ENCODE data around the gene CEP192.
"Not testable (repeated sequence)": the region's sequence is repeated elsewhere in the genome, so short reads cannot be mapped to it uniquely, and the experiment has no call there.

The CEP192 gene, protein sequence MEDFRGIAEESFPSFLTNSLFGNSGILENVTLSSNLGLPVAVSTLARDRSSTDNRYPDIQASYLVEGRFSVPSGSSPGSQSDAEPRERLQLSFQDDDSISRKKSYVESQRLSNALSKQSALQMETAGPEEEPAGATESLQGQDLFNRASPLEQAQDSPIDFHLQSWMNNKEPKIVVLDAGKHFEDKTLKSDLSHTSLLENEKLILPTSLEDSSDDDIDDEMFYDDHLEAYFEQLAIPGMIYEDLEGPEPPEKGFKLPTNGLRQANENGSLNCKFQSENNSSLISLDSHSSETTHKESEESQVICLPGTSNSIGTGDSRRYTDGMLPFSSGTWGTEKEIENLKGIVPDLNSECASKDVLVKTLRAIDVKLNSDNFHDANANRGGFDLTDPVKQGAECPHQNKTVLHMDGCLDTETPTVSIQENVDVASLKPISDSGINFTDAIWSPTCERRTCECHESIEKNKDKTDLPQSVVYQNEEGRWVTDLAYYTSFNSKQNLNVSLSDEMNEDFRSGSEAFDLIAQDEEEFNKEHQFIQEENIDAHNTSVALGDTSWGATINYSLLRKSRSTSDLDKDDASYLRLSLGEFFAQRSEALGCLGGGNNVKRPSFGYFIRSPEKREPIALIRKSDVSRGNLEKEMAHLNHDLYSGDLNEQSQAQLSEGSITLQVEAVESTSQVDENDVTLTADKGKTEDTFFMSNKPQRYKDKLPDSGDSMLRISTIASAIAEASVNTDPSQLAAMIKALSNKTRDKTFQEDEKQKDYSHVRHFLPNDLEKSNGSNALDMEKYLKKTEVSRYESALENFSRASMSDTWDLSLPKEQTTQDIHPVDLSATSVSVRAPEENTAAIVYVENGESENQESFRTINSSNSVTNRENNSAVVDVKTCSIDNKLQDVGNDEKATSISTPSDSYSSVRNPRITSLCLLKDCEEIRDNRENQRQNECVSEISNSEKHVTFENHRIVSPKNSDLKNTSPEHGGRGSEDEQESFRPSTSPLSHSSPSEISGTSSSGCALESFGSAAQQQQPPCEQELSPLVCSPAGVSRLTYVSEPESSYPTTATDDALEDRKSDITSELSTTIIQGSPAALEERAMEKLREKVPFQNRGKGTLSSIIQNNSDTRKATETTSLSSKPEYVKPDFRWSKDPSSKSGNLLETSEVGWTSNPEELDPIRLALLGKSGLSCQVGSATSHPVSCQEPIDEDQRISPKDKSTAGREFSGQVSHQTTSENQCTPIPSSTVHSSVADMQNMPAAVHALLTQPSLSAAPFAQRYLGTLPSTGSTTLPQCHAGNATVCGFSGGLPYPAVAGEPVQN (N-terminal part only)

DNA sequence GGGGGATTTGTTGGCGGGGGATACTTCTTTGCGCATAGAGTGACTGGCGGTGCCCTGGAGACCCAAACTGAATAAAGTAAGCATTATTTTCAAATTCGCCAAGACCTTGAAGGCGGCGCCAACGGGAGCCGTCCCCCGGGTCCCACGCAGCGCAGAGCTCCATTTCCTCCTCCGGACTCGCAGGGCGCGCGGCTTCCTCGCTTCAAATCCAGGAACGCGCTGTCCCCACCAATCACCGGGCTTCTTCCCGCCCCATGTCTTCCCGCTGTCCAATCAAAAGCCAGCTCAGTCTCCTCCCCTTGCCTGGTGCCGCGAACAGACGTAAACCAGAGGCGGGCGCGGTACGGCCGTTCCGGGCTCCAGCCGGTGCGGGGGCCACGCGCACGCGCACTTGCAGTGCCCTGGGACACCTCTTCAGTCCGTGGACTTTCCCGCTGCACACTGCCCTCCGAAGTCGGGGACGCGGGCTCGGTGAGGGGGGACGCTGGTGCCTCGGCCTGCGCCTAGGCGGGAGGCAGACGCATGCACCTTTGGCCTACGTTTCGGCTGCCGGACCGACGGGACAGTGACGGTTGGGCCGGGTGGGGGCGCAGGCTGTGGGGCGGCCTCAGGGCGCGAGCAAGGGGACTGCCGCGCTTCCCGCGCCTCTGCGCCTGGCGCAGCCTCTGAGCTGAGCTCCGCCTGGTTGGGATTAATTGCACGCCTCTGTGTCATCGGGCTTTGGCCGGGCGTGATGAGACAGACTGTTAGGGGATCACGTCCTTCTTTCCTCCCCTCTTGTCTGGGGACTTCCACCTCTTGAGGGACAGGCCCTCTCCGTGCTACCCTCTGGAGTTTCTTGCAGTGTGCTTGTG, at the start of gene CEP192:
CEP192 (plus strand) TSS at position 396 of the 854 bp plus-strand sequence. CDS start 8,063 bp downstream, outside the sequence.
- DNase-seq, result peak; percentile 99

DNA sequence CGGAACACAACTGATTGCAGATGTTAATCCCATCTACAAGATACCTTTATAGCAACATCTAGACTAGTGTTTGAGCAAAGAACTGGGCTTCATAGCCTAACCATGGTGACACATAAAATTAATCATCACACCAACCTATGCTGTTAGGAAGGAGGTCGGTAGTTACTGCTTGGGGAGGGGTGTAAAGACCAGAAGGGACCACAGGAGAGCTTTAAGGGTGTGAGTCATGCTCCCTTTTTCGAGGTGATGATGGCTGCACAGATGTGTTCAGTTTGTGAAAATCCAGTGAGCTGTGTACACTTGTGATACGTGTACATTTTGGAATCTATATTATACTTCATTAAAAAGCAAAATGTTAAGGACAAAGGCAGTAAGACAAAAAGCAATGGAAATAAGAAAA, 47.9 kb upstream of the CEP192 start:
- DNase-seq, result peak; percentile 80

- DNase-seq, result no peak
Observed at GRCh38 chr18:12944709-12945108, 46.5 kb upstream of the CEP192 start.

GRCh38 chr18:12946549-12947284, 44.4 kb upstream of the CEP192 start:
- peak; percentile 96 for DNase-seq

DNA sequence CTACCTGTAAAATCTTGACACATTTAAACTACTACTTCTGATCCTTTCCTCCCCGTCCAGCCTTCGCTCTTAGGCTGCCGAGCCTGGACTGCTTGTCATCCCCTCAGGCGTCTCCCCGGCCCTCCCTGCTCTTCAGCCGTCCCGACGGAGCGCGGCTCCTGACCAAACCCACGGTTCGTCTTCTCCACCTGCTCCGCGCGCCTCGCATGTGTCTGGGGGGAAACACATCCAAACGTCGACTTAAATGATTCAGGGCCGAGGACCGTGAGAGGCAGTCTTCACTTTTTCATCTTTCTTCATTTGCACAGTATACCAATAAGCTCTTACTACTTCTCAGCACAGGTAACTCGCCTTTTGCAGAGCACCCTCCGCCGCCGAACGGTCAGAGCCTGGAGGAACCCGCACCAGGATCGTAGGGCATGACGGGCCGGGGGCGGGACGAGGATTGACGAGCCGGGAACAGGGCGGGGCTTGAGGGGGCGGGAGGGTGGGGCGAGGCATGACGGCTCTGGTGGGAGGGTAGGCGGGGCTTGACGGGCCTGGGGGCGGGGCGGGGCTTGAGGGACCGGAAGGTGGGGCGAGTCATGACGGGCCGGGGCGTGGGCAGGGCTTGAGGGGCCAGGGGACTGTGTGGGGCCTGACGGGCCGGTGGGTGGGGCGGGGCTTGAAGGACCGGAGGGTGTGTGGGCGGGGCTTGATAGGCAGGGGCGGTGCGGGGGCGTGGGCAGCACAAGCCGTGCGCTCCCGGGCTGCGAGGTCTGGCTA, 43.7 kb upstream of the CEP192 start, which contains the start of gene SEH1L:
SEH1L (plus strand) TSS at position 727 of the 765 bp plus-strand sequence. CDS start 111 bp downstream, outside the sequence.
- peak; percentile 98 for DNase-seq

DNA sequence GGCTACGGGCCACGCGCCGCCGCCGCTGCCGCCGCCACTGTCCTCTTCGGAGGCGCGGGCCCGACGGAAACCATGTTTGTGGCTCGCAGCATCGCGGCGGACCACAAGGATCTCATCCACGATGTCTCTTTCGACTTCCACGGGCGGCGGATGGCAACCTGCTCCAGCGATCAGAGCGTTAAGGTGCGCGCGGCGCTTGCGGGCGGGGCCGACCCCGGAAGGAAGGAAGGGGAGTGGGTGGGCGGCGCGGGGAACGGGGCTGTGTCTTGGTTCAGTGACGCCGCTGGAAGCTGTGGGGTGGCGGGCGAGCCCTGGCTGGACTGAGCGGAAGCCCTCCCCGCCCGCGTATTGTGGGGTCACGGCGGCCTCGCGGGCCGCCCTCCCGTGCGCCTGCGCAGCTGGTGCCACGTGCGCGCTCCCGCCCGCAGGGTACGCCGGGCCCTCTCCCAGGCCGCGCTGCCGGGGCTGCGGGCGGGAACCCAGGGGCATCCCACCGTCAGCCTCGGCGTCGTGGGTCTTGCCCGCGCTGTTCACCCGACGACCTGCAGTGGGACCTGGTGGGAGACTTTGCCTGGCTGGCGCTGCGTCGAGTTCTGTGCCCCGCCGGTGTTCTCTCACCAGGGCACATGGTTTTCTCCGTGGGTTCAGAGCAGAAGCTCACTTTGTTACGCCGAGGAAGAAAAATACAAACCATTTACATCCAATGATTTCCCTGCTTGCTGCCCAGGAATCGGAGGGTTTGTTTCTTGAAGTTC, 42.9 kb upstream of the CEP192 start:
- DNase-seq, result peak; percentile 95

DNA sequence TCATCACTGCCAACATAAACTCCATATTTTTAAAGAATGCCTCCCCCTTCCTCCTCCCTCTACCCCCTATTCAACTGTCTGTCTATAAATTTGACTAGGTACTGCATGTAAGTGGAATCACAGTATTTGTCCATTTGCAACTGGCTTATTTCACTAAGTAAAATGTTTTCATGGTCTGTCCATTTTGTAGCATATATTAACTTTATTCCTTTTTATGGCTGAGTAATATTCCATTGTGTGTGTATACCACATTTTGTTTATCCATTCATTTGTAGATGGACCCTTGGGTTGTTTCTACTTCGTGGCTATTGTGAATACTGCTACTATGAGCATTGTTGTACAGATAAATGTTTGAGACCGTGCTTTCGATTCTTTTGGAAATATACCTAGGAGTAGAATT, 32.7 kb upstream of the CEP192 start:
- DNase-seq, result no peak

- no peak for DNase-seq
Observed at GRCh38 chr18:12960395-12960794, 30.8 kb upstream of the CEP192 start.

- no peak for DNase-seq
Observed at GRCh38 chr18:12960853-12961397, 30.2 kb upstream of the CEP192 start.

GRCh38 chr18:12963069-12963468, 28.1 kb upstream of the CEP192 start:
- no peak for DNase-seq

DNA sequence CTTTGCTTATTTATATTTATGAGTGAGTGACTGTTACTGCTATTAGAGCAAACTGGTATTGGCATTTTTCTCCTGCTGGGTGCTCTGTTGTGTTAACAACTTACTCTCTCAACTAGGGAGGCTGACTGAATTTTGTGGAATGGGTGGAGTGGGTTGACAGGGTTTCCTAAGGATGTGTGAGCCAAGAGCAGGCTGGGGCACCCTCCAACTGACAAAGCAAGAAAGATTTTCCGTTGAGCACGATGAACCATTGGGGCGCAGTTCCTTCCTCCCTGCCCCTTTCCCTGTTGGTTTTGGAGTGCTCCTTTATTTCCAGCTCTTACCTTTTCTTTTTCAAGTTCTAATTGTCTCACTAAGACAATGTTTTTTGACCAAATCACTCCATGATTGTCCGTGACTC, 23.0 kb upstream of the CEP192 start:
- DNase-seq, result no peak

- no peak for DNase-seq
Observed at GRCh38 chr18:12968619-12969018, 22.5 kb upstream of the CEP192 start.

DNA sequence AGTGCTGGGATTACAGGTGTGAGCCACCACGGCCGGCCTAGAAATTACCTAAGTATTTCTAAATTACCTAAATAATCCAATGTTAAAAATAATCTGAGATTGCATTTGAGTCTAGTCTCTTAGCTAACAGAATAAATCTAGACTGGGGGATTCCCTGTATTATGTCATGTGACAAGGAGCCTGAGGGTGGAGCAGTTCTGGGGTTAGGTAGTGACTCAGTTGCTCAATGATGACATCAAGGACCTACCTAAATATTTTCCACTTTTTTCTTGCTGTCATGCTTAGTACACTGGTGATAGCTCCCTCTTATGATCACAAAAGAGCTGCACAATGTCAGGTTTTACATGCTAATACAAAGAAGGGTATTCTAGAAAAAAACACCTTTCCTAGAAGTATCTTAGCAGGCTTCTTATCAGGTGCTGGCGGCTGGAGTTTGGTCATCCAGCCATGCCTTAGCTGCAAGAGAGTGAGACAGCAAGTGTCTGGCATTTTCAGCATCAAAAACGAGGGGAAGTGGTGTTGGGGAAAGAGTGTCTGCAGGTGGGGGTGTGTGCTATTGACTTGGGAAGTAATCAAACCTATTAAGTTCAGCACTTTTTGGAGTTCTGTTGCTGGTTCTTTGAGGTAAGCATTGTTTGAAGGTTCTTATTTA, 17.5 kb upstream of the CEP192 start:
- no peak for DNase-seq

GRCh38 chr18:12975488-12975887, 15.7 kb upstream of the CEP192 start:
- DNase-seq, result no peak

GRCh38 chr18:12976305-12976704, 14.9 kb upstream of the CEP192 start:
- DNase-seq, result no peak

GRCh38 chr18:12980065-12980464, 11.1 kb upstream of the CEP192 start:
- DNase-seq, result not testable (repeated sequence)

DNA sequence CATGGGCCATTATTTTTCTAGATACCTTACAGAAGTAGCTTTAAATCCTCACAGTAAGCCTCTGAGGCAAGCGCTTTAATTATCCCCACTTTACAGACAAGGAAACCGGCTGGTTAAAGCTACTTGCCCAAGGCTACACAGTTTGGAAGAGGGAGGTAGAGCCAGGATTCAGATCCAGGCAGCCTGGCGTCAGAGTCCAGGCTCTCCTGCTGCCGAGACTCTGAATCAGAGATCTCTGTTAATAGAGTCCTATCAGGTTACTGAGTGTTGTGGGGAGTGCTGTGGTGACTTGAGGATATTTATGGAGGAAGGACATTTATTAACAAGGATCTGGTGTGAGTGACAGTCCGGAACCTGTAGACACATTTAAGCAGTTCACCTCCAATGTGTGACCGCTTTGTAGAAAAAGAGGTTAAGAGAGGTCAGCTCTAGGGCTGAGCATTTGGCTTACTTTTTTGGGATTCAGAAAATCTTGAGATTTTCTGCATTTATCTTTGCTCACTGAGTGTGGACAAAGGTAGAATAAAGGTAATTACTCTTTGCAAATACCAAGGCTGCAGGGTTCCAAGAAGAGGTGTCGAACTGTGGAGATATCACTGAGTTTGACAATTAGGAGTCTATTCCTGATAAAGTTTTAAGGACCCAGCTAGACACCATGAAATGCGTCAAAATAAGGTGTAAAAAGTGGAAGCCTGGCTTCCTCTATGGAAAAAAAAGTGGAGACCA, 1.6 kb upstream of the CEP192 start:
- DNase-seq, result no peak

GRCh38 chr18:12990123-12990475, 1.1 kb upstream of the CEP192 start:
- DNase-seq, result no peak
